ENCODE measurements around the gene SLC2A4RG. TPM values are rescaled to one million over a fixed set of nuclear protein-coding genes. Genes with fewer than 3 reads are reported as not detected.

SLC2A4RG gene, protein sequence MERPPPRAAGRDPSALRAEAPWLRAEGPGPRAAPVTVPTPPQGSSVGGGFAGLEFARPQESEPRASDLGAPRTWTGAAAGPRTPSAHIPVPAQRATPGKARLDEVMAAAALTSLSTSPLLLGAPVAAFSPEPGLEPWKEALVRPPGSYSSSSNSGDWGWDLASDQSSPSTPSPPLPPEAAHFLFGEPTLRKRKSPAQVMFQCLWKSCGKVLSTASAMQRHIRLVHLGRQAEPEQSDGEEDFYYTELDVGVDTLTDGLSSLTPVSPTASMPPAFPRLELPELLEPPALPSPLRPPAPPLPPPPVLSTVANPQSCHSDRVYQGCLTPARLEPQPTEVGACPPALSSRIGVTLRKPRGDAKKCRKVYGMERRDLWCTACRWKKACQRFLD
- 62.0 TPM for total RNA-seq
- long read RNA-seq, partial matches to known transcripts: 14 of 19 reads
- long read RNA-seq, other reads (novel, unspliced or antisense): 5 of 19 reads

DNA sequence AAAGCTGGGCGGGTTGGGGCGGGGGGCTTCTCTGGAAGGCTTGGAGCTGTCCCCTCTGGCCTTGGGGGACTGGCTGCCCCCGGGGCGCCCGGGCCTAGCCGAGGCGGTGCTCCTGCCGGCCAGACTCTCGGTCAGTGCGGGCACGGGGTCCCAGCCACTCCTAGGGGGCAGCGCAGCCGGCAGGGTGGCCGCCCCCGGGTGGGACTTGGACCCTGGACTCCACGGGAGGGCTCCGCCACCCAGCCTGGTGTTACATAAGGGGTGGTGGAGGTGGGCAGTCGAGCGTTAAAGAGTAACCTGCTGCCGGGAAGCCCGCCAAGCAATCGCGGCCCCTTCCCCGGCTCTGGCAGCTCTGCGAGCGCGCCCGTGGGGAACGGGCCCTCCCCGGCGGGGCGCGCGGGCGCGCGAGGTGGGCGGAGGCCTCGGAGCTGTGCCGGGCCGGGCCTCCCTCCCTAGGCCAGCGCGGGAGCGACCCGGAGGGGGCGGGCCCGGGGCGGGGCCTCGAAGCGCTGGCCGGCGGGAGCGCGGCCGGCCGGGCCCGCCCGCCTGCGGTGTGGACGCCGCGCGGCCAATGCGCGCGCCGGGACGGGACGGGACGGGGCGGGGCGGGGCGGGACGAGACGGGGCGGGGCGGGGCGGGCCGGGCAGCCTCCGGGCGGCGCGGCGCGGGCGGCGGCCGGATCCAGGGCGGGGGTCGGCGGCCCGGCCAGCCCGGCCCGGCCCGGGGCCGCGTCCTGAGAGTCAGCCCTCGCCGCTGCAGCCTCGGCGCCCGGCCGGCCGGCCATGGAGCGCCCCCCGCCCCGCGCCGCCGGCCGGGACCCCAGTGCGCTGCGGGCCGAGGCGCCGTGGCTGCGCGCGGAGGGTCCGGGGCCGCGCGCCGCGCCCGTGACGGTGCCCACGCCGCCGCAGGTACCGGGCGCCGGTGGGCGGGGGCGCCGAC lies at the start of gene SLC2A4RG:
Gene SLC2A4RG, plus strand, starts transcription at position 647 of the 940 bp plus-strand sequence. Its CDS starts 137 bp downstream, at position 784.
- no peak for DNase-seq (ENCODE audit: low spot score)

DNA sequence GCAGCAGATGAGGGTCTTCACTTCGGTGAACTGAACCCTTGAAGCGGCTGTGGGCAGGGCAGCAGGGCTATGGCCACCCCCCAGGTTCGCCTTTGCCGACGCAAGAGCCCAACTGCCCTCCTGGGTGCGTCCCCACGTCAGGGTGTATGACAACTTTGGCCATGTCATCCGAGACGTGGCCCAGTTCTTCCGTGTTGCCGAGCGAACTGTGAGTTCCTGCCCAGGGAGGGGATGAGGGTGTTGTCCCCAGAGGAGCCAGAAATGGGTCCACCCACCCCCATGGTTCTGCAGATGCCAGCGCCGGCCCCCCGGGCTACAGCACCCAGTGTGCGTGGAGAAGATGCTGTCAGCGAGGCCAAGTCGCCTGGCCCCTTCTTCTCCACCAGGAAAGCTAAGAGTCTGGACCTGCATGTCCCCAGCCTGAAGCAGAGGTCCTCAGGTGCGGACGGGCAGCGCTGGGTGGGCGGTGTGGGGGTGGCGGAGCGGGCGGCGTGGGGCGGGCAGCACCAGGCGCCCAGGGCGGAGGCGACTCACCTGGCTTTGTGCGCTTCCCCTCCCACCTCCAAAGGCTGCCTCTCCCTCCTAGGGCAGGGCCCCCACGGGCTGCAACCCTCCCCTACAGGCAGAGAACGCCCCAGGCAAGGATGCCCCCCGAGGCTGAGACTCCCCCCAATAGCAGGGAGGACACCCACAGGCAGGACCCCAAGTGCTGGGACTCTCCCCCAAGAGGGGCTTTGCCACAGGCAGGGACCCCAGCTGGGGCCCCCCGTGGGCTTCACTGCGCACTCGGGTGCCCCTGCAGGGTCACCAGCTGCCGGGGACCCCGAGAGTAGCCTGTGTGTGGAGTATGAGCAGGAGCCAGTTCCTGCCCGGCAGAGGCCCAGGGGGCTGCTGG lies 49.3 kb upstream of the SLC2A4RG start:
- DNase-seq (ENCODE audit: low spot score): no peak

DNA sequence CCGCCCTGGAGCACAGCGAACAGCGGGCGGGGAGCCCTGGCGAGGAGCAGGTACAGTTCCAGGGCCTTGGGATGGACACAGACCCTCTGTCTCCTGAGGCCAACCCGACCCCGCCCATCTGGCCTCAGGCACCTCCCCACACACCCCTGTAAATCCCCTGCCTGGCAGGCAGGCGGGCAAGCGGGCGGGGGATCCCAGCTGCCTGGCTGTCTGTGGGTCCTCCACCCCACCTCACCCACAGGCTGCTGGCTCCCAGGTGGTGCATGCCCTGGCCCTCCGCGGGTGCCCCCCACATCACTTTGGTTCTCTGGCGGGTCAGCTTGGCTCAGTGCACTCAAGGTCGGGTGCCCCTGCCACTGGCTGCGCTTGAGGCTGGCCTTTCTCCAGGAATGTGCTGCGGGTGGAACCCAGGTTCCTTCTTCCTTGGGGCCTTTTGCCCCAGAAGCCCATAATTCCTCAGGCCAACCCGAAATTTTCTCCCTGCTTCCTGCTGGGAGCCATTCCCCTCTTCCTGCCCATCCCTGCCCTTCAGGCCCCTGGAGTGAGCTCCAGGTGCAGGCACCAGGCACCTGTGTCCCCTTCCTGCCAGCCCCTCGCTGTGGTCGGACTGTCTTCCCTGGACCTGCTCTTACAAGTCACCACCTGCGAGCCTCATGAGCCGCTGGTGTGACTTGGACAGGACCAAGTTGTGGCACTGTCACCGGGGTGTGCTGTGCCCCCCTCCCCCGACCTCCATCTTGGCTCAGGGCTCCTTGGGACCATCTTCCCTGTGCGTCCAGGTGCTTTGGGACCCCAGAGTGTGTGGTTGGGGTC lies 48.5 kb upstream of the SLC2A4RG start:
- DNase-seq (ENCODE audit: low spot score): no peak

DNA sequence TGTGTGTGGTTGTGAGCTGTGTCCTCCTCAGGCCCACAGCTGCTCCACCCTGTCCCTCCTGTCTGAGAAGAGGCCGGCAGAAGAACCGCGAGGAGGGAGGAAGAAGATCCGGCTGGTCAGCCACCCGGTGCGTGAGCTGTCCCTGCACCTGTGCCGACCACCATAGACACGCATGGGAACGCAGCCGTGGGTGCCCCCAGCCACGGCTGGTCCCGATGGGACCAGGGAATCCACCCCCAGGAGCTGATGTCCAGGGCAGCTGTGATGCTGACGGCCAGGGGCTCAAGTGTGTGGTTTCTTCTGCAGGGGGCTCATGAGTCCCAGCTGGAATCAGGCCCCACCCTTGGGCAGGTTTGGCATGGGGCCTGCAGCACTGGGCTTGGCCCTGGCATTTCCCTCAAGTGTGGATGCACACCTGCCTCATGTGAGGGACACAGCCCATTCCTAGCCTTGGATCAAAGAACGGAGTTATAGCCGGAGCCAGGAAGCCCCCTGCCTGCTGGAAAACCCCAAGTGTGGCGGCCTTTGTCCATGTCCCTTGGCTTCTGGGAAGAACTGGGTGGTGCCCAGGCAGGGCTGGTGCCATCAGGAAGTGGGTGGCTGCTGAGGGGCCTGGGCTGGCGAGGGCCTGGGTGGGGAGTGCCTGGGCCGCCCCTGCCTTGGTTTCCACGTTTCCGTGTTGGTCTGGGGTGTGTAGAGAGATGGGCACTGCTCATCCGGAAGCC lies 47.7 kb upstream of the SLC2A4RG start:
- no peak for DNase-seq (ENCODE audit: low spot score)

DNA sequence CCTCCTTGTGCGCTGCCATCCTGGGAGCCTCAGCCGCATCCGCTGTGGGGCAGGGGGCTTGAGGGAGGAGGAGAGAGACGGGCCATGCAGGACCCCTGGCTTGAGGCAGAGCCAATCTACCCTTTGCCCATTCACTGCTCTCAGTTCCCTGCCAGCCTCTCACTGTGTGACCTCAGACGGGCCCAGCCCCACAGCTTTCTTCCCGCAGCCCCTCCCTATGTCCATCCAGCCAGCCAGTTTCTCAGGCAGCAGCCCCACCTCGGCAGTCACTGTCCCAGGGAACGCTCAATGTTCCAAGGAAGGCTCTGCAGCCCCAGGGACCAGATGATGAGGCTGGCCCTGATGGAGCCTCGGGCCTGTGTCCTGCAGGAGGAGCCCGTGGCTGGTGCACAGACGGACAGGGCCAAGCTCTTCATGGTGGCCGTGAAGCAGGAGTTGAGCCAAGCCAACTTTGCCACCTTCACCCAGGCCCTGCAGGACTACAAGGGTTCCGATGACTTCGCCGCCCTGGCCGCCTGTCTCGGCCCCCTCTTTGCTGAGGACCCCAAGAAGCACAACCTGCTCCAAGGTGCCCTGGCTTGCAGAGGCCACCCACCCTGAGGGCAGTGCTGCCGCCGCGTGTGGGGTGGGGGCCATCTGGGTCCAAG lies 47.0 kb upstream of the SLC2A4RG start:
- DNase-seq (ENCODE audit: low spot score): no peak

DNA sequence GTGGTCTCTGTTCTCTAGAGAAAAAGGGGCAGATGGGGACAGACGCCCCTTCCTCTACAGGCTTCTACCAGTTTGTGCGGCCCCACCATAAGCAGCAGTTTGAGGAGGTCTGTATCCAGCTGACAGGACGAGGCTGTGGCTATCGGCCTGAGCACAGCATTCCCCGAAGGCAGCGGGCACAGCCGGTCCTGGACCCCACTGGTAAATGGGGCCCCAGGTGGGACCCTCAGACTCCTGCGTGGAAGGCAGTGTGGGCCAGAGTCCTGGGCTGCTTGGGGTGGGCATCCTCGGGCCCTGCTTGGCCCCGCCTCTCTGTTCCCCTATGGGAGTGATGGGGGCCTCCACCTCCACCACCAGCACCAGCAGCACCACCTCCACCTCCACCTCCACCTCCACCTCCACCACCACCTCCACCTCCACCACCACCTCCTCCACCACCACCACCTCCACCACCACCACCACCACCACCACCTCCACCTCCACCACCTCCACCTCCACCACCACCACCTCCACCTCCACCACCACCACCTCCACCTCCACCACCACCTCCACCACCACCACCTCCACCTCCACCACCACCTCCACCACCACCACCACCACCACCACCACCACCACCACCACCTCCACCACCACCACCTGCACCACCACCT lies 46.4 kb upstream of the SLC2A4RG start:
- no peak for DNase-seq (ENCODE audit: low spot score)

DNA sequence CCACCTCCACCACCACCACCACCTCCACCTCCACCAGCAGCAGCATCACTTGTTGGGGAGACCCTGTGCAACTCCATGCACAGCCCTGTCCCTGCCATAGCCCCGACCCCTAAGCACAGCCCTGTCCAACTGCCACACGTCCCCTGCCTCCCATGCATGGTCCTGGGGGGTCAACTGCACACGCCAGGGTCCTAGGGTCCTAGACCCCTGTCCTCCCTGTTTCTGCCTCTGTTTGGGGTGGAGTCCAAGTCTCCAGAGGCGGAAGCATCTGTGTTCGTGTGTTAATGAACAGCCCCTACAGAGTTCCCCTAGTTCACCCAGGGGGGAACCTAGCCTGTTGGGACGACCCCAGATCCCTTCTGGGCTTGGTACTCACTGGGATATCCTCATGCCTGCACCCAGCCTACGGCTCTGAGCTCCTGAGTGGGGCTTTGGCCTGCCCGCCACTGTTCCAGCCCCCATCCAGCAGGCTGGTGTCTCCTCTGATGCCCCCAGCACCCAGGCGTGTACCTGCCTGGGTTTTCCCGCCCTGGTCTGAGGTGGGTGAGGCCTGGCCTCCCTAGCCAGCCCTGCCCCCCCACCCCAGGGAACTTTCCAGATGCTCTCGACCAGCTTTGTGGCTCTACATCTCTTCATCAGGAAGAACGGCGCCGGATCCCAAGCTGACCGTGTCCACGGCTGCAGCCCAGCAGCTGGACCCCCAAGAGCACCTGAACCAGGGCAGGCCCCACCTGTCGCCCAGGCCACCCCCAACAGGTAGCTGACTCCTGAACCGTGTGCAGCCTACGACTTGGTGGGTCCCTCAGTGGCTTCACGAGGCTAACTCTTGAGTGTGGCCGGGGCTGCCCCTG lies 45.6 kb upstream of the SLC2A4RG start:
- DNase-seq (ENCODE audit: low spot score): no peak

DNA sequence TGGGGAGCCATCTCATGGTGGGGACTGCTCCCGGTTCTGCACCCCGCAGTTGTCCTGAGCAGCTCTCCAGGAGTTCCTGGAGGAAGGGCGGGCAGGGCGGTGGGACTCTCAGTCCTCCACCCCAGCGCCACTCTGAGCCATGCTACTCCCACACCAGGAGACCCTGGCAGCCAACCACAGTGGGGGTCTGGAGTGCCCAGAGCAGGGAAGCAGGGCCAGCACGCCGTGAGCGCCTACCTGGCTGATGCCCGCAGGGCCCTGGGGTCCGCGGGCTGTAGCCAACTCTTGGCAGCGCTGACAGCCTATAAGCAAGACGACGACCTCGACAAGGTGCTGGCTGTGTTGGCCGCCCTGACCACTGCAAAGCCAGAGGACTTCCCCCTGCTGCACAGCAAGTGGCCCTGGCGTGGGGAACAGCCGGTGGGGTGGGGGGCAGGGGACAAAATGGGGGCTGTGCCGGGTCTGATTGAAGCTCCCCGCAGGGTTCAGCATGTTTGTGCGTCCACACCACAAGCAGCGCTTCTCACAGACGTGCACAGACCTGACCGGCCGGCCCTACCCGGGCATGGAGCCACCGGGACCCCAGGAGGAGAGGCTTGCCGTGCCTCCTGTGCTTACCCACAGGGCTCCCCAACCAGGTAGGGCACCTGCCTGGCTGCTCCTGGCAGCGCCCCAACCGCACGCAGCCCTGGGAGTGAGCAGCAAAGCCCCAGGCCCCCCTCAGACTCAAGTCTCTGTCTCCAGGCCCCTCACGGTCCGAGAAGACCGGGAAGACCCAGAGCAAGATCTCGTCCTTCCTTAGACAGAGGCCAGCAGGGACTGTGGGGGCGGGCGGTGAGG lies 44.8 kb upstream of the SLC2A4RG start:
- DNase-seq (ENCODE audit: low spot score): no peak

DNA sequence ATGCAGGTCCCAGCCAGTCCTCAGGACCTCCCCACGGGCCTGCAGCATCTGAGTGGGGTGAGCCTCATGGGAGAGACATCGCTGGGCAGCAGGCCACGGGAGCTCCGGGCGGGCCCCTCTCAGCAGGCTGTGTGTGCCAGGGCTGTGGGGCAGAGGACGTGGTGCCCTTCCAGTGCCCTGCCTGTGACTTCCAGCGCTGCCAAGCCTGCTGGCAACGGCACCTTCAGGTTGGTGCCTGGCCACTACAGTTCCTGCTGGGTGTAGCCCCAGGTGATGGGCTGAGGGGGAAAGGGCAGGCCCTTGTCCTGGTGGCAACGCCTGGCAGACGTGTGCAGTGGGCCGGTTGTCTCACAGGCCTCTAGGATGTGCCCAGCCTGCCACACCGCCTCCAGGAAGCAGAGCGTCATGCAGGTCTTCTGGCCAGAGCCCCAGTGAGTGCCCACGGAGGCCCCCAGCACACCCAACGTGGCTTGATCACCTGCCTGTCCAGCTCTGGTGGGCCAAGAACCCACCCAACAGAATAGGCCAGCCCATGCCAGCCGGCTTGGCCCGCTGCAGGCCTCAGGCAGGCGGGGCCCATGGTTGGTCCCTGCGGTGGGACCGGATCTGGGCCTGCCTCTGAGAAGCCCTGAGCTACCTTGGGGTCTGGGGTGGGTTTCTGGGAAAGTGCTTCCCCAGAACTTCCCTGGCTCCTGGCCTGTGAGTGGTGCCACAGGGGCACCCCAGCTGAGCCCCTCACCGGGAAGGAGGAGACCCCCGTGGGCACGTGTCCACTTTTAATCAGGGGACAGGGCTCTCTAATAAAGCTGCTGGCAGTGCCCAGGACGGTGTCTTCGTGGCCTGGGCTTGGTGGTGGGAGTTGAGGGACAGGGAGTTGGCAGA lies 43.9 kb upstream of the SLC2A4RG start:
- DNase-seq (ENCODE audit: low spot score): no peak

DNA sequence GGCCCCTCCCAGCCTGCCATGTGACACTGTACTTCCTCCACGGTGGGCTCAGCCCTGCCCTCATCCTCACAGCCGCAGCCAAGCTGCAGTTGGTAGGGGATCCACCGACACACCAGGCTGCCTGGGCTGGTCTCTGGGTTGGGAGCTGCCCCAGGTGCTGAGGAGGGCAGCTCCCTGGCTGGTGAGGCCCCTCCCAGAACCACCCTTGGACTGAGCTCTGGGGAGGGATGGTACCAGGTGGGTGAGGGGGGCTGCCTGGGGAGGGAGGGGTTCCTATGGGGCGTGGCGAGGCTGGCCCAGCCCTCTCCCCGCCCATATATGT lies 43.3 kb upstream of the SLC2A4RG start:
- no peak for DNase-seq (ENCODE audit: low spot score)

DNA sequence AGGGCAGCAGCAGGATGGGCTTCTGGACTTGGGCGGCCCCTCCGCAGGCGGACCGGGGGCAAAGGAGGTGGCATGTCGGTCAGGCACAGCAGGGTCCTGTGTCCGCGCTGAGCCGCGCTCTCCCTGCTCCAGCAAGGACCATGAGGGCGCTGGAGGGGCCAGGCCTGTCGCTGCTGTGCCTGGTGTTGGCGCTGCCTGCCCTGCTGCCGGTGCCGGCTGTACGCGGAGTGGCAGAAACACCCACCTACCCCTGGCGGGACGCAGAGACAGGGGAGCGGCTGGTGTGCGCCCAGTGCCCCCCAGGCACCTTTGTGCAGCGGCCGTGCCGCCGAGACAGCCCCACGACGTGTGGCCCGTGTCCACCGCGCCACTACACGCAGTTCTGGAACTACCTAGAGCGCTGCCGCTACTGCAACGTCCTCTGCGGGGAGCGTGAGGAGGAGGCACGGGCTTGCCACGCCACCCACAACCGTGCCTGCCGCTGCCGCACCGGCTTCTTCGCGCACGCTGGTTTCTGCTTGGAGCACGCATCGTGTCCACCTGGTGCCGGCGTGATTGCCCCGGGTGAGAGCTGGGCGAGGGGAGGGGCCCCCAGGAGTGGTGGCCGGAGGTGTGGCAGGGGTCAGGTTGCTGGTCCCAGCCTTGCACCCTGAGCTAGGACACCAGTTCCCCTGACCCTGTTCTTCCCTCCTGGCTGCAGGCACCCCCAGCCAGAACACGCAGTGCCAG lies 42.8 kb upstream of the SLC2A4RG start, which contains the start of gene TNFRSF6B:
Gene TNFRSF6B, plus strand, starts transcription at position 25 of the 729 bp plus-strand sequence. Its CDS starts 116 bp downstream, at position 141.
- DNase-seq (ENCODE audit: low spot score): no peak

DNA sequence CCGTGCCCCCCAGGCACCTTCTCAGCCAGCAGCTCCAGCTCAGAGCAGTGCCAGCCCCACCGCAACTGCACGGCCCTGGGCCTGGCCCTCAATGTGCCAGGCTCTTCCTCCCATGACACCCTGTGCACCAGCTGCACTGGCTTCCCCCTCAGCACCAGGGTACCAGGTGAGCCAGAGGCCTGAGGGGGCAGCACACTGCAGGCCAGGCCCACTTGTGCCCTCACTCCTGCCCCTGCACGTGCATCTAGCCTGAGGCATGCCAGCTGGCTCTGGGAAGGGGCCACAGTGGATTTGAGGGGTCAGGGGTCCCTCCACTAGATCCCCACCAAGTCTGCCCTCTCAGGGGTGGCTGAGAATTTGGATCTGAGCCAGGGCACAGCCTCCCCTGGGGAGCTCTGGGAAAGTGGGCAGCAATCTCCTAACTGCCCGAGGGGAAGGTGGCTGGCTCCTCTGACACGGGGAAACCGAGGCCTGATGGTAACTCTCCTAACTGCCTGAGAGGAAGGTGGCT lies 42.2 kb upstream of the SLC2A4RG start:
- DNase-seq (ENCODE audit: low spot score): no peak

DNA sequence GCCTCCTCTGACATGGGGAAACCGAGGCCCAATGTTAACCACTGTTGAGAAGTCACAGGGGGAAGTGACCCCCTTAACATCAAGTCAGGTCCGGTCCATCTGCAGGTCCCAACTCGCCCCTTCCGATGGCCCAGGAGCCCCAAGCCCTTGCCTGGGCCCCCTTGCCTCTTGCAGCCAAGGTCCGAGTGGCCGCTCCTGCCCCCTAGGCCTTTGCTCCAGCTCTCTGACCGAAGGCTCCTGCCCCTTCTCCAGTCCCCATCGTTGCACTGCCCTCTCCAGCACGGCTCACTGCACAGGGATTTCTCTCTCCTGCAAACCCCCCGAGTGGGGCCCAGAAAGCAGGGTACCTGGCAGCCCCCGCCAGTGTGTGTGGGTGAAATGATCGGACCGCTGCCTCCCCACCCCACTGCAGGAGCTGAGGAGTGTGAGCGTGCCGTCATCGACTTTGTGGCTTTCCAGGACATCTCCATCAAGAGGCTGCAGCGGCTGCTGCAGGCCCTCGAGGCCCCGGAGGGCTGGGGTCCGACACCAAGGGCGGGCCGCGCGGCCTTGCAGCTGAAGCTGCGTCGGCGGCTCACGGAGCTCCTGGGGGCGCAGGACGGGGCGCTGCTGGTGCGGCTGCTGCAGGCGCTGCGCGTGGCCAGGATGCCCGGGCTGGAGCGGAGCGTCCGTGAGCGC lies 41.6 kb upstream of the SLC2A4RG start:
- no peak for DNase-seq (ENCODE audit: low spot score)
